DND-41 (cell line): ENCODE measurements around the gene RALGPS1.

Experiments
- EZH2 ChIP-seq: IDR thresholded peaks from 3 replicates; pipeline ENCODE4 v1.6.1; 2012; ENCODE audit warnings: borderline replicate concordance, low read depth, mild to moderate bottlenecking, moderate library complexity, low read length, inconsistent platforms; ENCODE audit not compliant: severe bottlenecking
- TF ChIP-seq, protein P1 (sequence below): IDR thresholded peaks from 2 replicates; pipeline ENCODE4 v1.5.1; 2012; ENCODE audit warnings: borderline replicate concordance, low read length, moderate library complexity, mild to moderate bottlenecking; ENCODE audit not compliant: poor library complexity, severe bottlenecking; ENCODE audit errors: extremely low read depth

DNA sequence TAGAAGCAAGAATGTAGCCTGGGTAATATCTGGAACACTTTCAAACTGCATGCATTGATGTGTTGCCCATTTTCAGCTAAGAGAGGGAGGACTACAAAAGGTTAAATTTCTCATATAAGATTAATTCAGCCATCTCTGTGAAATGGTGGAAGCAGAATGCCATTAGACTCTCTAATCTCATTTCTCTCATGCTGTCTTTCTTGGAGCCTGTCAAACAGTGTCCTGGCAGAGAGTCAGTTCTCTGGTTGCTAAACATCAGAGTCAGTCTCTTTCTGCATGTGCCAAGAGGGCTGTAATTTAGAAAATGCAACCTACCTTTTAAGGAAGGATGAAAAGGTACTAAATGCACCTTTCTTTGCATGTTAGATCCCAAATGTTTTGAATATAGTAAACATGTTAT is 349.1 kb downstream of the RALGPS1 start:
- TF ChIP-seq, protein P1, sequence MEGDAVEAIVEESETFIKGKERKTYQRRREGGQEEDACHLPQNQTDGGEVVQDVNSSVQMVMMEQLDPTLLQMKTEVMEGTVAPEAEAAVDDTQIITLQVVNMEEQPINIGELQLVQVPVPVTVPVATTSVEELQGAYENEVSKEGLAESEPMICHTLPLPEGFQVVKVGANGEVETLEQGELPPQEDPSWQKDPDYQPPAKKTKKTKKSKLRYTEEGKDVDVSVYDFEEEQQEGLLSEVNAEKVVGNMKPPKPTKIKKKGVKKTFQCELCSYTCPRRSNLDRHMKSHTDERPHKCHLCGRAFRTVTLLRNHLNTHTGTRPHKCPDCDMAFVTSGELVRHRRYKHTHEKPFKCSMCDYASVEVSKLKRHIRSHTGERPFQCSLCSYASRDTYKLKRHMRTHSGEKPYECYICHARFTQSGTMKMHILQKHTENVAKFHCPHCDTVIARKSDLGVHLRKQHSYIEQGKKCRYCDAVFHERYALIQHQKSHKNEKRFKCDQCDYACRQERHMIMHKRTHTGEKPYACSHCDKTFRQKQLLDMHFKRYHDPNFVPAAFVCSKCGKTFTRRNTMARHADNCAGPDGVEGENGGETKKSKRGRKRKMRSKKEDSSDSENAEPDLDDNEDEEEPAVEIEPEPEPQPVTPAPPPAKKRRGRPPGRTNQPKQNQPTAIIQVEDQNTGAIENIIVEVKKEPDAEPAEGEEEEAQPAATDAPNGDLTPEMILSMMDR = no peak
- TF ChIP-seq EZH2 = no peak
